NCI-H774 (cell line): ENCODE results near the gene CRELD2.

Source experiments
- DNase-seq: peaks from one replicate; lab custom pipeline; 2025; lab: John Stamatoyannopoulos, UW

The CRELD2 gene

GRCh38 chr22:49911881-49912625 lies 6.4 kb upstream of the CRELD2 start:
- DNase-seq = no peak

- no peak for DNase-seq
Observed at GRCh38 chr22:49913026-49913425, 5.4 kb upstream of the CRELD2 start.

GRCh38 chr22:49913446-49913845 lies 5.0 kb upstream of the CRELD2 start:
- DNase-seq = no peak

- no peak for DNase-seq
Observed at GRCh38 chr22:49914256-49914655, 4.2 kb upstream of the CRELD2 start.

GRCh38 chr22:49915610-49916009 lies 2.8 kb upstream of the CRELD2 start:
- DNase-seq = no peak

- no peak for DNase-seq
Observed at GRCh38 chr22:49916831-49917230, 1.6 kb upstream of the CRELD2 start.

GRCh38 chr22:49918911-49919881 lies 762 bp downstream of the CRELD2 start:
- DNase-seq = no peak

- no peak for DNase-seq
Observed at GRCh38 chr22:49920859-49921258, 2.4 kb downstream of the CRELD2 start.

- DNase-seq = no peak
Observed at GRCh38 chr22:49921508-49922278, 3.3 kb downstream of the CRELD2 start.

GRCh38 chr22:49922484-49922883 lies 4.0 kb downstream of the CRELD2 start:
- no peak for DNase-seq

- DNase-seq = no peak
Observed at GRCh38 chr22:49922926-49923325, 4.5 kb downstream of the CRELD2 start.

GRCh38 chr22:49923445-49923844 lies 5.0 kb downstream of the CRELD2 start:
- DNase-seq = no peak

- DNase-seq = no peak
Observed at GRCh38 chr22:49924113-49924833, 5.8 kb downstream of the CRELD2 start.

GRCh38 chr22:49925525-49926128 lies 7.2 kb downstream of the CRELD2 start:
- DNase-seq = no peak

GRCh38 chr22:49926916-49927315 lies 8.5 kb downstream of the CRELD2 start:
- DNase-seq = no peak

GRCh38 chr22:49927483-49928184 lies 9.2 kb downstream of the CRELD2 start:
- no peak for DNase-seq

GRCh38 chr22:49928185-49928495 lies 9.7 kb downstream of the CRELD2 start:
- no peak for DNase-seq

GRCh38 chr22:49928555-49929210 lies 10.2 kb downstream of the CRELD2 start:
- DNase-seq = no peak

GRCh38 chr22:49929211-49929979 lies 11.0 kb downstream of the CRELD2 start:
- DNase-seq = no peak
